22Rv1 (cell line): ENCODE data around the gene TXN.

Experiments
- CTCF ChIP-seq: fragments of 450-650 bp; IDR thresholded peaks from 2 replicates; pipeline ENCODE4 v1.5.1; 2017; ENCODE audit warnings: mild to moderate bottlenecking
- ZFX ChIP-seq: fragments of 450-650 bp; IDR thresholded peaks from 2 replicates; pipeline ENCODE4 v1.6.1; 2017; ENCODE audit warnings: antibody characterized with exemption, borderline replicate concordance

GRCh38 chr9:110303133-110303532, 46.8 kb upstream of the TXN start:
- TF ChIP-seq CTCF (no peak), ZFX (no peak)
